HG03280 (cell line): ENCODE measurements around the gene CDHR3.
"Not testable (repeated sequence)": the region's sequence is repeated elsewhere in the genome, so short reads cannot be mapped to it uniquely, and the experiment has no call there.

Source experiments
- ATAC-seq: cut with Tn5 transposase; IDR thresholded peaks from one replicate; pipeline ENCODE4 v1.9.1; 2021; ENCODE audit warnings: mild to moderate bottlenecking, moderate library complexity; ENCODE audit not compliant: unreplicated experiment

Gene CDHR3

GRCh38 chr7:105955651-105956466 lies 7.2 kb upstream of the CDHR3 start:
- not testable (repeated sequence) for ATAC-seq

GRCh38 chr7:105958012-105958411 lies 5.1 kb upstream of the CDHR3 start:
- ATAC-seq, result no peak

- ATAC-seq, result no peak
Measured at GRCh38 chr7:105962353-105962752, 711 bp upstream of the CDHR3 start.

- no peak for ATAC-seq
Measured at GRCh38 chr7:105971845-105972244, 8.8 kb downstream of the CDHR3 start.

GRCh38 chr7:105972276-105972675 lies 9.2 kb downstream of the CDHR3 start:
- no peak for ATAC-seq

GRCh38 chr7:105974471-105974870 lies 11.4 kb downstream of the CDHR3 start:
- ATAC-seq, result no peak

- no peak for ATAC-seq
Measured at GRCh38 chr7:105975770-105976417, 12.8 kb downstream of the CDHR3 start.

GRCh38 chr7:105976868-105977267 lies 13.8 kb downstream of the CDHR3 start:
- no peak for ATAC-seq

- no peak for ATAC-seq
Measured at GRCh38 chr7:105978035-105978434, 15.0 kb downstream of the CDHR3 start.

GRCh38 chr7:105978974-105979373 lies 15.9 kb downstream of the CDHR3 start:
- ATAC-seq, result no peak

GRCh38 chr7:105979405-105979804 lies 16.3 kb downstream of the CDHR3 start:
- ATAC-seq, result no peak

GRCh38 chr7:105980645-105981396 lies 17.8 kb downstream of the CDHR3 start:
- ATAC-seq, result no peak

- ATAC-seq, result no peak
Measured at GRCh38 chr7:105982388-105982787, 19.3 kb downstream of the CDHR3 start.

- not testable (repeated sequence) for ATAC-seq
Measured at GRCh38 chr7:105984808-105985207, 21.7 kb downstream of the CDHR3 start.

- no peak for ATAC-seq
Measured at GRCh38 chr7:105985229-105985628, 22.2 kb downstream of the CDHR3 start.

- no peak for ATAC-seq
Measured at GRCh38 chr7:105985672-105986215, 22.7 kb downstream of the CDHR3 start.

GRCh38 chr7:105987046-105987445 lies 24.0 kb downstream of the CDHR3 start:
- ATAC-seq, result no peak

- no peak for ATAC-seq
Measured at GRCh38 chr7:105988276-105988675, 25.2 kb downstream of the CDHR3 start.

GRCh38 chr7:105989191-105989590 lies 26.1 kb downstream of the CDHR3 start:
- ATAC-seq, result no peak

GRCh38 chr7:105989686-105990085 lies 26.6 kb downstream of the CDHR3 start:
- no peak for ATAC-seq

GRCh38 chr7:105990141-105990540 lies 27.1 kb downstream of the CDHR3 start:
- ATAC-seq, result no peak
